GM12878 (cell line): Measurements from ENCODE around the gene FANCC. TPM values are rescaled to one million over a fixed set of nuclear protein-coding genes. Genes with fewer than 3 reads are reported as not detected.

ENCODE experiments used
- ATAC-seq: fragments of 200-7000 bp; cut with Tn5 transposase; 3 replicates; pipeline ENCODE4 v1.9.1; 2020; ENCODE audit warnings: mild to moderate bottlenecking, moderate library complexity
- BruUV-seq: library from RNA; stranded (reverse); fragments of 400-500 nt; replicated peaks from 2 replicates; lab custom pipeline; 2021; lab: Mats Ljungman, UMichigan
- CTCF ChIA-PET: fragments of 300-600 bp; sonication (Branson Sonifier 250); formaldehyde crosslinking; extraction: SDS; loops from one replicate; lab custom pipeline; 2021; ENCODE audit warnings: inconsistent platforms; lab: Yijun Ruan, JAX
- POLR2A ChIA-PET: fragments of 350-600 bp; formaldehyde crosslinking; extraction: SDS; loops from one replicate; lab custom pipeline; 2021; ENCODE audit warnings: inconsistent platforms; lab: Charles Lee
- RAD21 ChIA-PET: fragments of 300-600 bp; sonication (Branson Sonifier 250); formaldehyde crosslinking; loops from one replicate; lab custom pipeline; 2023; ENCODE audit warnings: antibody characterized with exemption; ENCODE audit not compliant: unreplicated experiment; lab: Charles Lee
- SMC1A ChIA-PET: fragments of 300-600 bp; sonication (Branson Sonifier 250); formaldehyde crosslinking; loops from one replicate; lab custom pipeline; 2023; ENCODE audit not compliant: unreplicated experiment, uncharacterized antibody; lab: Charles Lee
- DNase-seq: peaks from one replicate; pipeline ENCODE4 v3.0.0-alpha.2; 2011; ENCODE audit warnings: low read depth, low spot score
- FAIRE-seq: peaks from 3 replicates; lab custom pipeline; 2011; peaks lifted over from hg19 to GRCh38; lab: Jason Lieb, UNC
- H2AFZ ChIP-seq: 2 replicates; pipeline ENCODE4 v1.6.0; 2011; ENCODE audit warnings: low read depth, low read length, control low read depth; ENCODE audit not compliant: control insufficient read depth
- H3K27ac ChIP-seq: 2 replicates; pipeline ENCODE4 v1.5.1; 2011; ENCODE audit warnings: control low read depth; ENCODE audit not compliant: control insufficient read depth, insufficient read depth
- H3K27me3 ChIP-seq, 2 experiments: replicated peaks in 1 of 2; 2 replicates each; pipeline versions ENCODE4 v1.6.0 to v1.6.1; 2011; ENCODE audit warnings: low read length in 1 of 2; ENCODE audit not compliant: control insufficient read depth in 2 of 2, insufficient read depth in 2 of 2
- H3K36me3 ChIP-seq, 2 experiments: 2 replicates each; pipeline ENCODE4 v1.5.1; 2011; ENCODE audit warnings: low read length in 1 of 2; ENCODE audit not compliant: control insufficient read depth in 2 of 2, insufficient read depth in 2 of 2
- H3K4me1 ChIP-seq: 2 replicates; pipeline ENCODE4 v1.6.1; 2011; ENCODE audit warnings: mild to moderate bottlenecking, low read length, moderate library complexity, mixed read lengths; ENCODE audit not compliant: control insufficient read depth, insufficient read depth
- H3K4me2 ChIP-seq: 2 replicates; pipeline ENCODE4 v1.6.0; 2011; ENCODE audit warnings: control low read depth; ENCODE audit not compliant: control insufficient read depth, insufficient read depth
- H3K4me3 ChIP-seq: fragments of 200-600 bp; sonication (generic); 2 replicates; pipeline ENCODE4 v1.5.1; 2016
- H3K79me2 ChIP-seq: 2 replicates; pipeline ENCODE4 v1.6.0; 2011; ENCODE audit warnings: low read length; ENCODE audit not compliant: control insufficient read depth, insufficient read depth
- H3K9ac ChIP-seq: 2 replicates; pipeline ENCODE4 v1.8.0; 2011; ENCODE audit warnings: low read length, control low read depth, mixed read lengths; ENCODE audit not compliant: control insufficient read depth, insufficient read depth
- H3K9me3 ChIP-seq: replicated peaks from 3 replicates; pipeline ENCODE4 v1.5.1; 2011; ENCODE audit warnings: mild to moderate bottlenecking, low read length; ENCODE audit not compliant: control insufficient read depth, insufficient read depth
- H4K20me1 ChIP-seq: 2 replicates; pipeline ENCODE4 v1.6.0; 2011; ENCODE audit not compliant: control insufficient read depth, insufficient read depth
- PKNOX1 ChIP-seq: fragments of 450-650 bp; IDR thresholded peaks from 2 replicates; pipeline ENCODE4 v1.6.1; 2016; ENCODE audit warnings: mild to moderate bottlenecking
- RELA ChIP-seq: fragments of 450-650 bp; IDR thresholded peaks from 2 replicates; pipeline ENCODE4 v1.8.0; 2014; ENCODE audit warnings: borderline replicate concordance; ENCODE audit not compliant: partially characterized antibody
- WGBS: methylation state at CpG from one replicate; pipeline ENCODE4 v1.1.6; 2016; ENCODE audit warnings: low lambda C conversion rate; ENCODE audit not compliant: insufficient replicate concordance, insufficient coverage; ENCODE audit errors: missing lambda C conversion rate; 5-methylcytosine and 5-hydroxymethylcytosine counted together
- in situ Hi-C: fragments of 300-500 bp; cut with MboI; formaldehyde crosslinking; loops from 9 replicates; pipeline ENCODE4 v1.14.3; 2018; ENCODE audit warnings: mixed read lengths
- intact Hi-C: fragments of 100-400 bp; cut with micrococcal nuclease; formaldehyde crosslinking; loops from one replicate; pipeline ENCODE4 v1.14.2; 2022; ENCODE audit not compliant: unreplicated experiment
- polyA plus RNA-seq, 11 experiments: library from polyadenylated mRNA; depleted of rRNA in 4 of 11; unstranded in 6 of 11; stranded (reverse) in 5 of 11; fragments of >200 nt; fragmentation: Nextera tagmentation in 4 of 11; fragmentation: Illumina TruSeq in 1 of 11; extraction: Ambion mirVana in 4 of 11; extraction: Trizol in 1 of 11; gene quantifications; 1 replicate in 1 of 11; 2 replicates in 10 of 11; pipeline versions ENCODE4 v1.2.1 to v1.2.3, GENCODE V29; 2011 to 2016; ENCODE audit warnings: inconsistent platforms in 2 of 11, missing spikeins in 2 of 11, low read depth in 1 of 11
- total RNA-seq, 4 experiments: library from RNA; depleted of rRNA in 3 of 4; stranded (reverse); fragments of >200 nt in 3 of 4; fragmentation: Illumina TruSeq in 1 of 4; extraction: Trizol in 1 of 4; gene quantifications; 2 replicates each; pipeline versions ENCODE4 v1.2.1 to v1.2.3, GENCODE V29; 2013 to 2021

FANCC gene
- total and polyA plus RNA-seq, 10 of the 15 experiments (the other 5 are each of a cell fraction or from before 2014, with no cell fraction given): 1.2 to 16.8 (median 10.5) TPM

DNA sequence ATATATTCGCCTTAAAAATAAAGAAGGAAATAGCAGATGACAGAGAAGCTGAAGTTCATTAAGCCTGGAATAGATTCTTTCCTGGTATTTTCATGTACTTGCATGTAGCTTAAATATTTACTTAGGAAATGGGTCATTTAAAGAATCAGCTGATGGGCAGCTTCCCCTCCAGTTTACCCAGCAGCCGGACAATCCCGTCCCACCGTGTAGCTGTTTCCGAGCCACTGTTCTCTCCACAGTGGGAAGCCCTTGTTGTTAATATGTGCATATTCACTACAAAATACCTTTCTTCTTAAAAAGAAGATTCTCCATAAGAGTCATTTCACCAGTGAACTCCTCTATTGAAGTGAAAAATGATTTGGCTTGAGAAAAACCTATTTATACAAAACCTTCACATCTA is 187.0 kb downstream of the FANCC start:
- RAD21 ChIA-PET: interaction anchor here (0.9 to 7.7 kb wide), 8 partner anchors 26 to 461 kb away, joined by 3 to 134 read pairs (median 22); partner anchors contain the start of gene AOPEP
- DNase-seq (no peak), FAIRE-seq (no peak)
- Histone ChIP-seq H3K9ac (no peak overlapping the region), H3K27me3 (no peaks in the 10 kb centered on the region)
- BruUV-seq: no TSS peak
- POLR2A ChIA-PET: interaction anchor here (0.7 kb wide), 1 partner anchor 144 kb away, joined by 4 read pairs; no protein-coding TSS in a partner anchor
- intact Hi-C loops: loop anchor here (10.0 kb wide), 1 partner anchor 576 kb away; the partner anchor contains the start of gene PCAT7
- TF ChIP-seq RELA: no peak
- no peak for TF ChIP-seq PKNOX1
- TF ChIP-seq, all 136 proteins: peak for 0
- Histone ChIP-seq H3K9me3 (no peaks in the 10 kb centered on the region), H3K27ac (no peak overlapping the region), H2AFZ (no peak overlapping the region), H3K4me1 (no peaks in the 10 kb centered on the region), H3K4me3 (no peak overlapping the region), H4K20me1 (no peaks in the 10 kb centered on the region), H3K4me2 (no peak overlapping the region), H3K36me3 (no peaks in the 10 kb centered on the region), H3K79me2 (no peaks in the 10 kb centered on the region)
- no peak for ATAC-seq
- in situ Hi-C loops: no loop called here
- CTCF ChIA-PET: interaction anchor here (0.6 to 10.6 kb wide), 42 partner anchors 8 to 1097 kb away, joined by 3 to 355 read pairs (median 5); no protein-coding TSS in a partner anchor
- SMC1A ChIA-PET: interaction anchor here (0.7 to 6.4 kb wide), 21 partner anchors 8 to 461 kb away, joined by 3 to 143 read pairs (median 5); no protein-coding TSS in a partner anchor
- WGBS: 88% methylated on average over 5 of the region's 5 CpGs
